ENCODE measurements around the gene ETDA.
A peak's percentile ranks its signal among the peaks of the same experiment; 100 is the strongest.

ETDA gene

DNA sequence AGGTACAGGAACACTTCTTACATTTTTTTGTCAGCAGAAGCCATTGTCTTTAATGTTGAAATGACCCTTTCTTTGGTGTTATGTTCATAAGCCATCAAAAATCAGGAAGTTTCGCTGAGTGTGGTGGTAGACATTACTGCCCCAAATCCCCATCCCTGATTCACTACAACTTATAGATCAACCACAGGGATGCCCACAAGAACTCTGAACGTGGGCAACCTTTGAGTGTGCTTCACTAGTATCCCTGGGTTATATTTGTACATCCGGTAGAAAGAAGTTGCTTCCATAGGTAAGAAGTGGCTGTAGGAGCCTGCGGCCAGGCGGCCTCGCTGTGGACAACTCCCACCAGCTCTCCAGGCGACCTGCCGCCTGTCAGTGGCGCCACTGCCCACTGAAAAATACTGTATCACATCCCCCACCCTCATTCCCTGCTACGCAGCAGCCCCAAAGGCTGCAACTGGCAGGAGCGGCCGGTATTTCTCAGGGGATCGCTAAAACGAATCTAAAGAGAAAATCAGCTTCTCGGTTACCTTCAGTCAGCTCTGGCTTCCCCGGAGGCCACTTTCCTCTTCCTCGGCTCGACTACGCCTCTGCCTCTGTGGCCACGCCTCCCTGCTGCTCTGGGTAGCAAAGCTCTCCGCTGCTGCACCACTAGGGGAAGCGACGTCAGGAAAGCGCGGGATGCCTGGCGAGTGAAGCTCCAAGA is 43.5 kb downstream of the ETDA start:
- Histone ChIP-seq H3K27me3 (ENCODE audit: control insufficient read depth, low read length) (no peaks in the 10 kb centered on the region), H3K36me3 (ENCODE audit: control insufficient read depth, low read length) (no peaks in the 10 kb centered on the region), H3K9me3 (ENCODE audit: control insufficient read depth, insufficient read depth, low read length) (no peaks in the 10 kb centered on the region), H4K20me1 (ENCODE audit: control insufficient read depth, insufficient read depth, low read depth, low read length) (no peaks in the 10 kb centered on the region), H3F3A (ENCODE audit: control insufficient read depth, insufficient read depth) (no peaks in the 10 kb centered on the region), H3K9me2 (replicated peaks; ENCODE audit: control insufficient read depth, low read length) (no peaks in the 10 kb centered on the region), H3K27ac (ENCODE audit: low read depth, low read length) (no peak overlapping the region), H3K79me2 (ENCODE audit: control insufficient read depth, low read length) (no peaks in the 10 kb centered on the region), H3K4me1 (ENCODE audit: control insufficient read depth, low read length) (no peaks in the 10 kb centered on the region), H3K4me2 (ENCODE audit: low read length) (peak overlapping the region; percentile 53), H3K4me3 (ENCODE audit: low read length) (peak overlapping the region; percentile 60)
- TF ChIP-seq, protein P1, sequence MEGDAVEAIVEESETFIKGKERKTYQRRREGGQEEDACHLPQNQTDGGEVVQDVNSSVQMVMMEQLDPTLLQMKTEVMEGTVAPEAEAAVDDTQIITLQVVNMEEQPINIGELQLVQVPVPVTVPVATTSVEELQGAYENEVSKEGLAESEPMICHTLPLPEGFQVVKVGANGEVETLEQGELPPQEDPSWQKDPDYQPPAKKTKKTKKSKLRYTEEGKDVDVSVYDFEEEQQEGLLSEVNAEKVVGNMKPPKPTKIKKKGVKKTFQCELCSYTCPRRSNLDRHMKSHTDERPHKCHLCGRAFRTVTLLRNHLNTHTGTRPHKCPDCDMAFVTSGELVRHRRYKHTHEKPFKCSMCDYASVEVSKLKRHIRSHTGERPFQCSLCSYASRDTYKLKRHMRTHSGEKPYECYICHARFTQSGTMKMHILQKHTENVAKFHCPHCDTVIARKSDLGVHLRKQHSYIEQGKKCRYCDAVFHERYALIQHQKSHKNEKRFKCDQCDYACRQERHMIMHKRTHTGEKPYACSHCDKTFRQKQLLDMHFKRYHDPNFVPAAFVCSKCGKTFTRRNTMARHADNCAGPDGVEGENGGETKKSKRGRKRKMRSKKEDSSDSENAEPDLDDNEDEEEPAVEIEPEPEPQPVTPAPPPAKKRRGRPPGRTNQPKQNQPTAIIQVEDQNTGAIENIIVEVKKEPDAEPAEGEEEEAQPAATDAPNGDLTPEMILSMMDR (IDR thresholded peaks at IDR 0.05; ENCODE audit: low read depth, low read length, poor library complexity, severe bottlenecking), result no peak
- no peak for TF ChIP-seq EZH2phosphoT487 (IDR thresholded peaks at IDR 0.05; ENCODE audit: borderline replicate concordance, low read length)

DNA sequence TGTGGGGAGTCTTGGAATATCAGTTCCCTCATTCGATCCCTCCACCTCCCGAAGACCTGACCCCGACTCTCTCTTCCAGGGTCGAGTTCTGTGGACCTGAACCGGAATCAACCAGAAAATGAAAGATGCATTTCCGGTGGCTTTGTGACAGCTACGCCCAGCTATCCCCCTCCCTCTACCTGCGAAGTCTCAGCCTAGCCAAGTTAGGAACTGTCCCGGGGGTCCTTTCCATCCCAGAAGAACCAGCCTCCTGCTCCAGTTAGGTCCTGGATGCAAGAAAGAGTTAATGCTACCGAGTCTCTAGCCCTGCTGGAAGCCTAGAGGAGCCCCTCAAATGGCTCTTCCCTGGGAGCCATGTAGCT is 44.1 kb downstream of the ETDA start:
- peak overlapping the region; percentile 53 for H3K4me2 ChIP-seq (ENCODE audit: low read length)
- no peaks in the 10 kb centered on the region for H3K36me3 ChIP-seq (ENCODE audit: control insufficient read depth, low read length)
- no peaks in the 10 kb centered on the region for H3K79me2 ChIP-seq (ENCODE audit: control insufficient read depth, low read length)
- H3K4me3 ChIP-seq (ENCODE audit: low read length), result peak overlapping the region; percentile 60
- no peaks in the 10 kb centered on the region for H4K20me1 ChIP-seq (ENCODE audit: control insufficient read depth, insufficient read depth, low read depth, low read length)
- no peaks in the 10 kb centered on the region for H3K9me2 ChIP-seq (replicated peaks; ENCODE audit: control insufficient read depth, low read length)
- no peaks in the 10 kb centered on the region for H3K4me1 ChIP-seq (ENCODE audit: control insufficient read depth, low read length)
- H3K9me3 ChIP-seq (ENCODE audit: control insufficient read depth, insufficient read depth, low read length), result no peaks in the 10 kb centered on the region
- no peaks in the 10 kb centered on the region for H3F3A ChIP-seq (ENCODE audit: control insufficient read depth, insufficient read depth)
- H3K27ac ChIP-seq (ENCODE audit: low read depth, low read length), result no peak overlapping the region
- no peaks in the 10 kb centered on the region for H3K27me3 ChIP-seq (ENCODE audit: control insufficient read depth, low read length)
- no peak for TF ChIP-seq EZH2phosphoT487 (IDR thresholded peaks at IDR 0.05; ENCODE audit: borderline replicate concordance, low read length)
- TF ChIP-seq, protein P1 (IDR thresholded peaks at IDR 0.05; ENCODE audit: low read depth, low read length, poor library complexity, severe bottlenecking), result no peak

DNA sequence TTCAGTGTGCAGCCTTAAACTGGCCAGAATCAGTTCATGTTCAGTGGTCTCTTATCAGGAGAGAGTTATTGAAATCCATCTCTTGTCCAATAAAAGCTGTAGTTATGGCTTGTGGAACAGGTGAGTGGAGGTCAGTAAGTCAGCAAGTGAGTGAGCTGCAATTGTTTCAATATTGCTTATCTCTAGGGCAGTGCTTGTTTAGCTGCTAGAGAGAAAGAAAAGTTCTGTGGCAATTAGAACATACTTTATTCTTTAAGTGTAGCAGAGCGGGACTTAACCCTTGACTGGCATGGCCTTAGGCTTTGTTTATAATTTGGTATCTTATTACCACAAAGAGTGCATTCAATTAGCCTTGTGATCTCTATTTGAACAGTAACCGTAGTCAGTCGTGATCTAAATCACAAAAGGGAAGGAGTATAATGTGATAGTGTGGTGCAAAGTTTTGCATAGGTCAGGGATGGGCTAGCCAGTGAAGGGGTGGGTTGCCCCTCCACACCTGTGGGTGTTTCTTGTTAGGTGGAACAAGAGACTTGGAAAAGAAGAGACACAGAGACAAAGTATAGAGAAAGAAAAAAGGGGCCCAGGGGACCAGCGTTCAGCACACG is 50.5 kb downstream of the ETDA start:
- no peak overlapping the region for H3K4me3 ChIP-seq (ENCODE audit: low read length)
- H3K36me3 ChIP-seq (ENCODE audit: control insufficient read depth, low read length), result no peaks in the 10 kb centered on the region
- no peaks in the 10 kb centered on the region for H3K27me3 ChIP-seq (ENCODE audit: control insufficient read depth, low read length)
- no peaks in the 10 kb centered on the region for H3K79me2 ChIP-seq (ENCODE audit: control insufficient read depth, low read length)
- no peaks in the 10 kb centered on the region for H4K20me1 ChIP-seq (ENCODE audit: control insufficient read depth, insufficient read depth, low read depth, low read length)
- no peaks in the 10 kb centered on the region for H3F3A ChIP-seq (ENCODE audit: control insufficient read depth, insufficient read depth)
- no peaks in the 10 kb centered on the region for H3K4me1 ChIP-seq (ENCODE audit: control insufficient read depth, low read length)
- no peaks in the 10 kb centered on the region for H3K9me3 ChIP-seq (ENCODE audit: control insufficient read depth, insufficient read depth, low read length)
- TF ChIP-seq EZH2phosphoT487 (IDR thresholded peaks at IDR 0.05; ENCODE audit: borderline replicate concordance, low read length), result no peak
- TF ChIP-seq, protein P1 (IDR thresholded peaks at IDR 0.05; ENCODE audit: low read depth, low read length, poor library complexity, severe bottlenecking), result no peak
- H3K4me2 ChIP-seq (ENCODE audit: low read length), result no peak overlapping the region
- no peak overlapping the region for H3K27ac ChIP-seq (ENCODE audit: low read depth, low read length)
- H3K9me2 ChIP-seq (replicated peaks; ENCODE audit: control insufficient read depth, low read length), result no peaks in the 10 kb centered on the region
